ENCODE measurements around the gene KCND3. TPM values are rescaled to one million over a fixed set of nuclear protein-coding genes. Genes with fewer than 3 reads are reported as not detected.
"Not testable (repeated sequence)": the region's sequence is repeated elsewhere in the genome, so short reads cannot be mapped to it uniquely, and the experiment has no call there.

Gene KCND3
- total RNA-seq, 1 donor from 2014 or later = 0.99 TPM

- no peak for DNase-seq
Measured at GRCh38 chr1:111804776-111805175, 184.7 kb downstream of the KCND3 start.

- DNase-seq = no peak
Measured at GRCh38 chr1:111803951-111804350, 185.5 kb downstream of the KCND3 start.

- DNase-seq = no peak
Measured at GRCh38 chr1:111802984-111803383, 186.5 kb downstream of the KCND3 start.

GRCh38 chr1:111802110-111802509, 187.4 kb downstream of the KCND3 start:
- no peak for DNase-seq

- no peak for DNase-seq
Measured at GRCh38 chr1:111801071-111801850, 188.2 kb downstream of the KCND3 start.

- not testable (repeated sequence) for DNase-seq
Measured at GRCh38 chr1:111799722-111800121, 189.7 kb downstream of the KCND3 start.

GRCh38 chr1:111798580-111798979, 190.9 kb downstream of the KCND3 start:
- no peak for DNase-seq

GRCh38 chr1:111795401-111795800, 194.1 kb downstream of the KCND3 start:
- no peak for DNase-seq

GRCh38 chr1:111793923-111794322, 195.5 kb downstream of the KCND3 start:
- DNase-seq = no peak

GRCh38 chr1:111792249-111792648, 197.2 kb downstream of the KCND3 start:
- no peak for DNase-seq

- no peak for DNase-seq
Measured at GRCh38 chr1:111791776-111792175, 197.7 kb downstream of the KCND3 start.

- no peak for DNase-seq
Measured at GRCh38 chr1:111789666-111790316, 199.7 kb downstream of the KCND3 start.

GRCh38 chr1:111789142-111789541, 200.3 kb downstream of the KCND3 start:
- DNase-seq = no peak

- no peak for DNase-seq
Measured at GRCh38 chr1:111786669-111787207, 202.7 kb downstream of the KCND3 start.

GRCh38 chr1:111784273-111784901, 205.1 kb downstream of the KCND3 start:
- no peak for DNase-seq

GRCh38 chr1:111779546-111779945, 209.9 kb downstream of the KCND3 start:
- no peak for DNase-seq

GRCh38 chr1:111778541-111779051, 210.9 kb downstream of the KCND3 start:
- no peak for DNase-seq

- DNase-seq = no peak
Measured at GRCh38 chr1:111778066-111778465, 211.4 kb downstream of the KCND3 start.

GRCh38 chr1:111777301-111777700, 212.2 kb downstream of the KCND3 start:
- no peak for DNase-seq

GRCh38 chr1:111776861-111777260, 212.6 kb downstream of the KCND3 start:
- DNase-seq = no peak

GRCh38 chr1:111776391-111776790, 213.1 kb downstream of the KCND3 start:
- no peak for DNase-seq

GRCh38 chr1:111775966-111776365, 213.5 kb downstream of the KCND3 start:
- no peak for DNase-seq

- no peak for DNase-seq
Measured at GRCh38 chr1:111770916-111771315, 218.6 kb downstream of the KCND3 start.

Data from skin of body (tissue), 2 donors.